K562 (cell line): ENCODE data around the gene MYH3. TPM values are rescaled to one million over a fixed set of nuclear protein-coding genes. Genes with fewer than 3 reads are reported as not detected.

Source experiments
- ATAC-seq: fragments of 200-7000 bp; cut with Tn5 transposase; 3 replicates; pipeline ENCODE4 v1.9.1; 2020; ENCODE audit warnings: moderate library complexity
- BruUV-seq: library from RNA; stranded (reverse); fragments of 400-500 nt; replicated peaks from 2 replicates; lab custom pipeline; 2021; lab: Mats Ljungman, UMichigan
- CTCF ChIA-PET: fragments of 300-600 bp; formaldehyde crosslinking; extraction: SDS; loops from one replicate; lab custom pipeline; 2021; ENCODE audit warnings: low intra/inter-chr PET ratio; lab: Yijun Ruan, JAX
- POLR2A ChIA-PET: fragments of 300-600, 350-650 bp; sonication (Branson Sonifier 250); formaldehyde crosslinking; extraction: SDS; loops from one replicate; lab custom pipeline; 2021; ENCODE audit warnings: antibody characterized with exemption, inconsistent platforms; lab: Yijun Ruan, JAX
- DNase-seq, 4 experiments: peaks; one replicate each; pipeline versions ENCODE4 v3.0.0 to v3.0.0-alpha.2; 2011 to 2018; ENCODE audit warnings: low spot score in 3 of 4, mixed read lengths in 3 of 4; ENCODE audit errors: extremely low read depth in 1 of 4
- FAIRE-seq: peaks from 2 replicates; lab custom pipeline; 2011; peaks lifted over from hg19 to GRCh38; lab: Jason Lieb, UNC
- H2AFZ ChIP-seq: 2 replicates; pipeline ENCODE4 v1.6.0; 2011; ENCODE audit warnings: low read depth, low read length, control low read depth, inconsistent platforms
- H3K27ac ChIP-seq: fragments of 200-600 bp; 3 replicates; pipeline ENCODE4 v1.8.0; 2011; ENCODE audit warnings: low read depth, mild to moderate bottlenecking, control low read depth, inconsistent platforms, low read length, moderate library complexity, mixed read lengths; ENCODE audit errors: extremely low read depth
- H3K27me3 ChIP-seq, 2 experiments: fragments of 300-600 bp in 1 of 2; 2 replicates in 1 of 2; 3 replicates in 1 of 2; pipeline versions ENCODE4 v1.6.0 to v1.8.0; 2011; ENCODE audit warnings: inconsistent platforms in 2 of 2, low read length in 2 of 2, mild to moderate bottlenecking in 1 of 2, mixed read lengths in 1 of 2, moderate library complexity in 1 of 2; ENCODE audit not compliant: control insufficient read depth in 2 of 2, insufficient read depth in 2 of 2
- H3K36me3 ChIP-seq: fragments of 300-600 bp; 3 replicates; pipeline ENCODE4 v1.8.0; 2011; ENCODE audit warnings: mild to moderate bottlenecking, low read length, inconsistent platforms; ENCODE audit not compliant: control insufficient read depth, insufficient read depth
- H3K4me1 ChIP-seq, 2 experiments: fragments of 200-600 bp in 1 of 2; replicated peaks in 1 of 2; 2 replicates in 1 of 2; 3 replicates in 1 of 2; pipeline versions ENCODE4 v1.5.1 to v1.8.0; 2011; ENCODE audit warnings: inconsistent platforms in 2 of 2, low read length in 2 of 2, mild to moderate bottlenecking in 1 of 2, mixed read lengths in 1 of 2, moderate library complexity in 1 of 2; ENCODE audit not compliant: control insufficient read depth in 2 of 2, insufficient read depth in 2 of 2
- H3K4me2 ChIP-seq: 2 replicates; pipeline ENCODE4 v1.6.1; 2011; ENCODE audit warnings: low read length, control low read depth, inconsistent platforms, mixed read lengths; ENCODE audit not compliant: insufficient read depth
- H3K4me3 ChIP-seq: fragments of 200-600 bp; sonication (generic), shearing (Covaris generic); 2 replicates; pipeline ENCODE4 v1.5.1; 2016; ENCODE audit warnings: control low read depth, inconsistent platforms
- H3K79me2 ChIP-seq: fragments of 200-600 bp; 3 replicates; pipeline ENCODE4 v1.8.0; 2011; ENCODE audit warnings: low read length, inconsistent platforms; ENCODE audit not compliant: control insufficient read depth, insufficient read depth
- H3K9ac ChIP-seq, 2 experiments: 2 replicates each; pipeline versions ENCODE4 v1.6.0 to v1.6.1; 2011; ENCODE audit warnings: low read depth in 2 of 2, low read length in 2 of 2, control low read depth in 1 of 2, inconsistent platforms in 1 of 2, mild to moderate bottlenecking in 1 of 2, mixed read lengths in 1 of 2; ENCODE audit not compliant: insufficient read depth in 1 of 2
- H3K9me1 ChIP-seq: one replicate; pipeline ENCODE4 v1.6.0; 2011; ENCODE audit warnings: inconsistent platforms, mild to moderate bottlenecking, low read length, moderate library complexity; ENCODE audit not compliant: control insufficient read depth, insufficient read depth
- H3K9me3 ChIP-seq: replicated peaks from 2 replicates; pipeline ENCODE4 v1.5.1; 2011; ENCODE audit warnings: low read depth, low read length, inconsistent platforms; ENCODE audit not compliant: control insufficient read depth, insufficient read depth
- H4K20me1 ChIP-seq: replicated peaks from 2 replicates; pipeline ENCODE4 v1.6.1; 2011; ENCODE audit warnings: low read length, inconsistent platforms, mixed read lengths; ENCODE audit not compliant: control insufficient read depth, insufficient read depth
- CBX8 ChIP-seq: fragments of 200-600 bp; sonication (generic); IDR thresholded peaks from 2 replicates; pipeline ENCODE4 v1.6.1; 2012; ENCODE audit warnings: borderline replicate concordance, mixed run types, low read depth, mild to moderate bottlenecking, moderate library complexity, mixed read lengths, low read length, control low read depth, inconsistent platforms; ENCODE audit not compliant: poor library complexity, severe bottlenecking; ENCODE audit errors: extremely low read depth
- CEBPB ChIP-seq: fragments of 450-650 bp; IDR thresholded peaks from 2 replicates; pipeline ENCODE4 v1.6.1; 2016; ENCODE audit warnings: missing genetic modification characterization, missing compliant biosample characterization
- HBP1 ChIP-seq: fragments of 450-650 bp; formaldehyde crosslinking; IDR thresholded peaks from 2 replicates; pipeline ENCODE4 v1.4.0; 2022; ENCODE audit warnings: missing genetic modification characterization
- HIVEP1 ChIP-seq: fragments of 250-450 bp; sonication (Bioruptor Pico); IDR thresholded peaks from 2 replicates; pipeline ENCODE4 v1.4.0; 2020; ENCODE audit warnings: mild to moderate bottlenecking
- HMGN3 ChIP-seq: IDR thresholded peaks from 2 replicates; pipeline ENCODE4 v1.6.1; 2011; ENCODE audit warnings: borderline replicate concordance, low read depth, mild to moderate bottlenecking, mixed read lengths, low read length; ENCODE audit not compliant: insufficient read length; ENCODE audit errors: extremely low read depth
- HNRNPL ChIP-seq: fragments of 200-400 bp; formaldehyde crosslinking; IDR thresholded peaks from 2 replicates; pipeline ENCODE4 v1.6.1; 2017; ENCODE audit warnings: low read depth, mild to moderate bottlenecking, low read length
- MIER1 ChIP-seq: fragments of 450-650 bp; IDR thresholded peaks from 2 replicates; pipeline ENCODE4 v1.6.1; 2016; ENCODE audit warnings: antibody characterized with exemption, mild to moderate bottlenecking, low read depth
- MLLT1 ChIP-seq, 2 experiments: fragments of 450-650 bp; IDR thresholded peaks; 2 replicates each; pipeline ENCODE4 v1.6.1; 2016
- NFIX ChIP-seq: fragments of 250-450 bp; sonication (Bioruptor Pico); IDR thresholded peaks from 2 replicates; pipeline ENCODE4 v1.4.0; 2020; ENCODE audit warnings: low read depth, mild to moderate bottlenecking, moderate library complexity
- NFXL1 ChIP-seq: fragments of 450-650 bp; formaldehyde crosslinking; IDR thresholded peaks from 2 replicates; pipeline ENCODE4 v1.4.0; 2021; ENCODE audit warnings: mild to moderate bottlenecking
- PHTF2 ChIP-seq: fragments of 250-450 bp; sonication (Bioruptor Pico); IDR thresholded peaks from 2 replicates; pipeline ENCODE4 v1.5.0; 2021; ENCODE audit warnings: mild to moderate bottlenecking
- PTTG1 ChIP-seq: fragments of 450-650 bp; IDR thresholded peaks from 2 replicates; pipeline ENCODE4 v1.6.1; 2016; ENCODE audit warnings: low read depth, mild to moderate bottlenecking, missing genetic modification characterization, missing compliant biosample characterization
- SMAD2 ChIP-seq: fragments of 150-350 bp; IDR thresholded peaks from 2 replicates; pipeline ENCODE4 v1.6.1; 2014; ENCODE audit warnings: low read depth, mild to moderate bottlenecking, low read length
- ZBTB12 ChIP-seq: fragments of 250-450 bp; sonication (Bioruptor Pico); IDR thresholded peaks from 2 replicates; pipeline ENCODE4 v1.4.0; 2020
- ZBTB33 ChIP-seq: sonication (generic); formaldehyde crosslinking; IDR thresholded peaks from 2 replicates; pipeline ENCODE4 v1.8.1; 2023; ENCODE audit warnings: mild to moderate bottlenecking, missing genetic modification reagents
- ZBTB8A ChIP-seq: fragments of 450-650 bp; IDR thresholded peaks from 2 replicates; pipeline ENCODE4 v1.6.1; 2018; ENCODE audit warnings: mild to moderate bottlenecking, moderate library complexity; ENCODE audit not compliant: partially characterized antibody
- ZNF239 ChIP-seq: fragments of 250-450 bp; sonication (Bioruptor Pico); IDR thresholded peaks from 2 replicates; pipeline ENCODE4 v1.4.0; 2020; ENCODE audit warnings: mild to moderate bottlenecking
- ZNF316 ChIP-seq: fragments of 450-650 bp; IDR thresholded peaks from 2 replicates; pipeline ENCODE4 v1.6.1; 2016
- ZNF764 ChIP-seq: fragments of 250-450 bp; sonication (Bioruptor Pico); IDR thresholded peaks from 2 replicates; pipeline ENCODE4 v1.4.0; 2020; ENCODE audit warnings: low read depth, mild to moderate bottlenecking, moderate library complexity
- WGBS: fragments of 100-300 bp; shearing (Covaris generic); methylation state at CpG from one replicate; pipeline ENCODE4 v1.1.6; 2016; ENCODE audit warnings: low coverage, mixed read lengths; ENCODE audit not compliant: insufficient coverage; ENCODE audit errors: missing lambda C conversion rate; 5-methylcytosine and 5-hydroxymethylcytosine counted together
- in situ Hi-C: fragments of 300-500 bp; cut with MboI; formaldehyde crosslinking; loops from 4 replicates; pipeline ENCODE4 v1.15.0; 2018; ENCODE audit warnings: inconsistent platforms, mixed read lengths
- intact Hi-C: fragments of 100-400 bp; cut with micrococcal nuclease; formaldehyde crosslinking; loops from 2 replicates; pipeline ENCODE4 v1.14.2; 2022
- polyA plus RNA-seq, 8 experiments: library from polyadenylated mRNA; depleted of rRNA in 4 of 8; stranded (reverse) in 5 of 8; unstranded in 3 of 8; fragments of >200 nt; fragmentation: Nextera tagmentation in 2 of 8; fragmentation: Illumina TruSeq in 1 of 8; extraction: Ambion mirVana in 2 of 8; extraction: Trizol in 1 of 8; gene quantifications; 2 replicates each; pipeline versions ENCODE4 v1.2.1 to v1.2.3, GENCODE V29; 2011 to 2014; ENCODE audit warnings: inconsistent platforms in 1 of 8, missing spikeins in 1 of 8
- total RNA-seq, 7 experiments: library from RNA; depleted of rRNA in 6 of 7; stranded (reverse); fragments of >200 nt in 6 of 7; fragmentation: Illumina TruSeq in 2 of 7; extraction: Trizol in 2 of 7; gene quantifications; 2 replicates each; pipeline versions ENCODE4 v1.2.1 to v1.2.3, GENCODE V29; 2011 to 2021; ENCODE audit warnings: low replicate concordance in 1 of 7

The MYH3 gene
- total and polyA plus RNA-seq, 9 of the 15 experiments (the other 6 are each of a cell fraction or from before 2014, with no cell fraction given) = 0.24 to 0.75 (median 0.40) TPM; not detected in 1

GRCh38 chr17:10621397-10621796 lies 35.7 kb downstream of the MYH3 start:
- intact Hi-C loops = no loop called here
- H3K36me3 ChIP-seq = no peaks in the 10 kb centered on the region
- no peak for ATAC-seq
- no peak overlapping the region for H2AFZ ChIP-seq
- H3K9ac ChIP-seq = no peak overlapping the region
- H3K9me3 ChIP-seq = no peaks in the 10 kb centered on the region
- no peaks in the 10 kb centered on the region; a peak in 1 of 5 replicates for H3K4me1 ChIP-seq
- no peaks in the 10 kb centered on the region for H3K9me1 ChIP-seq
- H3K27ac ChIP-seq = no peak overlapping the region
- H3K4me2 ChIP-seq = no peak overlapping the region
- no TSS peak for BruUV-seq
- in situ Hi-C loops = no loop called here
- peaks cover 0 to 26% of the 10 kb centered on the region in 2 experiments; a peak in 4 of 5 replicates for H3K27me3 ChIP-seq
- H3K79me2 ChIP-seq = no peaks in the 10 kb centered on the region
- H3K4me3 ChIP-seq = no peak overlapping the region
- no peak for DNase-seq
- no peak for FAIRE-seq
- H4K20me1 ChIP-seq = no peaks in the 10 kb centered on the region
- ChIA-PET POLR2A (no interaction called here), CTCF (no interaction called here)
- 7% methylated on average over 4 of the region's 6 CpGs for WGBS
- TF ChIP-seq CBX8 = no peak
- no peak for TF ChIP-seq ZBTB33 (CRISPR knock-in tag)
- TF ChIP-seq ZBTB8A = no peak
- no peak for TF ChIP-seq NFXL1 (CRISPR knock-in tag)
- TF ChIP-seq PHTF2 (CRISPR knock-in tag) = no peak
- TF ChIP-seq PTTG1 (tag) = no peak
- TF ChIP-seq ZNF316 = no peak
- TF ChIP-seq SMAD2 = no peak
- TF ChIP-seq ZNF764 = no peak
- no peak for TF ChIP-seq ZNF239
- no peak for TF ChIP-seq ZBTB12 (CRISPR knock-in tag)
- TF ChIP-seq HMGN3 = no peak
- no peak for TF ChIP-seq MLLT1 (IDR thresholded peaks at IDR 0.05)
- TF ChIP-seq HIVEP1 = no peak
- no peak for TF ChIP-seq CEBPB
- no peak for TF ChIP-seq HNRNPL
- TF ChIP-seq HBP1 = no peak
- no peak for TF ChIP-seq MIER1
- no peak for TF ChIP-seq NFIX (CRISPR knock-in tag)
